WTC11 (cell line): ENCODE results near the gene KIDINS220. TPM values are rescaled to one million over a fixed set of nuclear protein-coding genes. Genes with fewer than 3 reads are reported as not detected.

Source experiments
- ATAC-seq: fragments of 200-7000 bp; cut with Tn5 transposase; 2 replicates; pipeline ENCODE4 v1.10.0; 2021; ENCODE audit warnings: mild to moderate bottlenecking, moderate library complexity
- CTCF ChIA-PET: fragments of 300-600 bp; sonication (Branson Sonifier 250); formaldehyde crosslinking; loops from one replicate; lab custom pipeline; 2021; ENCODE audit warnings: antibody characterized with exemption; lab: Charles Lee
- POLR2A ChIA-PET: fragments of 350-600 bp; sonication (Branson Sonifier 250); formaldehyde crosslinking; loops from one replicate; lab custom pipeline; 2021; ENCODE audit warnings: antibody characterized with exemption; lab: Charles Lee
- DNase-seq: peaks from one replicate; pipeline ENCODE4 v3.0.0; 2021; ENCODE audit warnings: low spot score
- H3K27ac Mint-ChIP-seq: 2 replicates; pipeline ENCODE4 v1.8.0; 2021; ENCODE audit warnings: mixed read lengths
- H3K27me3 Mint-ChIP-seq: 2 replicates; pipeline ENCODE4 v1.8.0; 2021; ENCODE audit warnings: low read depth, mild to moderate bottlenecking, moderate library complexity, mixed read lengths
- H3K36me3 Mint-ChIP-seq: 2 replicates; pipeline ENCODE4 v1.8.0; 2021; ENCODE audit warnings: mixed read lengths
- H3K4me1 Mint-ChIP-seq: 2 replicates; pipeline ENCODE4 v1.8.0; 2022; ENCODE audit warnings: mixed read lengths
- H3K4me3 Mint-ChIP-seq: 2 replicates; pipeline ENCODE4 v1.8.0; 2021; ENCODE audit warnings: mild to moderate bottlenecking, moderate library complexity, mixed read lengths
- H3K9me3 Mint-ChIP-seq: 2 replicates; pipeline ENCODE4 v1.8.0; 2021; ENCODE audit warnings: mixed read lengths
- MXD4 ChIP-seq: fragments of 250-450 bp; sonication (Bioruptor Pico); IDR thresholded peaks from 2 replicates; pipeline ENCODE4 v1.8.0; 2021; ENCODE audit warnings: mild to moderate bottlenecking, moderate library complexity, borderline replicate concordance
- NFYB ChIP-seq: sonication (generic); formaldehyde crosslinking; conservative IDR thresholded peaks from 2 replicates; pipeline ENCODE4 v1.8.0; 2022; ENCODE audit warnings: low read depth, missing genetic modification reagents
- NR3C1 ChIP-seq: sonication (generic); formaldehyde crosslinking; conservative IDR thresholded peaks from 2 replicates; pipeline ENCODE4 v1.8.1; 2023; ENCODE audit warnings: low read depth, mild to moderate bottlenecking, missing genetic modification reagents
- TP53 ChIP-seq: sonication (generic); formaldehyde crosslinking; IDR thresholded peaks from 2 replicates; pipeline ENCODE4 v1.8.1; 2023; ENCODE audit warnings: mild to moderate bottlenecking, missing genetic modification reagents
- USF1 ChIP-seq: sonication (generic); formaldehyde crosslinking; IDR thresholded peaks from 2 replicates; pipeline ENCODE4 v1.8.0; 2022; ENCODE audit warnings: mild to moderate bottlenecking, missing genetic modification reagents
- ZBTB21 ChIP-seq: sonication (generic); formaldehyde crosslinking; IDR thresholded peaks from 2 replicates; pipeline ENCODE4 v1.8.1; 2023; ENCODE audit warnings: mild to moderate bottlenecking, missing genetic modification reagents, borderline replicate concordance
- ZMAT4 ChIP-seq: fragments of 250-450 bp; sonication (Bioruptor Pico); IDR thresholded peaks from 2 replicates; pipeline ENCODE4 v1.9.0; 2021; ENCODE audit warnings: mild to moderate bottlenecking
- ZNF232 ChIP-seq: sonication (generic); formaldehyde crosslinking; IDR thresholded peaks from 2 replicates; pipeline ENCODE4 v1.8.0; 2022; ENCODE audit warnings: mild to moderate bottlenecking, missing genetic modification reagents
- ZNF317 ChIP-seq: sonication (generic); formaldehyde crosslinking; IDR thresholded peaks from 2 replicates; pipeline ENCODE4 v1.8.1; 2023; ENCODE audit warnings: low read depth, mild to moderate bottlenecking, moderate library complexity, missing genetic modification reagents, borderline replicate concordance
- ZNF416 ChIP-seq: fragments of 250-450 bp; sonication (Bioruptor Pico); IDR thresholded peaks from 2 replicates; pipeline ENCODE4 v1.9.0; 2021; ENCODE audit warnings: mild to moderate bottlenecking, inconsistent platforms
- ZNF532 ChIP-seq: fragments of 250-450 bp; sonication (Bioruptor Pico); IDR thresholded peaks from 2 replicates; pipeline ENCODE4 v1.9.0; 2021; ENCODE audit warnings: mild to moderate bottlenecking, borderline replicate concordance
- total RNA-seq: library from RNA; stranded (reverse); gene quantifications from 3 replicates; pipeline ENCODE4 v1.2.3, GENCODE V29; 2021
- TF ChIP-seq, protein P1 (sequence below): sonication (generic); formaldehyde crosslinking; IDR thresholded peaks from 2 replicates; pipeline ENCODE4 v1.8.1; 2023; ENCODE audit warnings: mild to moderate bottlenecking, missing genetic modification reagents
- TF ChIP-seq, protein P2 (sequence below): sonication (generic); formaldehyde crosslinking; IDR thresholded peaks from 2 replicates; pipeline ENCODE4 v1.8.0; 2023; ENCODE audit warnings: mild to moderate bottlenecking, missing genetic modification reagents
- TF ChIP-seq, protein P3 (sequence below): sonication (generic); formaldehyde crosslinking; conservative IDR thresholded peaks from 2 replicates; pipeline ENCODE4 v1.8.1; 2022; ENCODE audit warnings: mild to moderate bottlenecking, missing genetic modification reagents

Gene KIDINS220
- total RNA-seq, 1 experiment from 2014 or later: 23.9 TPM

GRCh38 chr2:8750221-8750620 is 87.2 kb downstream of the KIDINS220 start (continued):
- TF ChIP-seq ZNF532 (CRISPR knock-in tag) (no peak), NR3C1 (CRISPR knock-in tag) (no peak), USF1 (CRISPR knock-in tag) (no peak)
- TF ChIP-seq, protein P1, sequence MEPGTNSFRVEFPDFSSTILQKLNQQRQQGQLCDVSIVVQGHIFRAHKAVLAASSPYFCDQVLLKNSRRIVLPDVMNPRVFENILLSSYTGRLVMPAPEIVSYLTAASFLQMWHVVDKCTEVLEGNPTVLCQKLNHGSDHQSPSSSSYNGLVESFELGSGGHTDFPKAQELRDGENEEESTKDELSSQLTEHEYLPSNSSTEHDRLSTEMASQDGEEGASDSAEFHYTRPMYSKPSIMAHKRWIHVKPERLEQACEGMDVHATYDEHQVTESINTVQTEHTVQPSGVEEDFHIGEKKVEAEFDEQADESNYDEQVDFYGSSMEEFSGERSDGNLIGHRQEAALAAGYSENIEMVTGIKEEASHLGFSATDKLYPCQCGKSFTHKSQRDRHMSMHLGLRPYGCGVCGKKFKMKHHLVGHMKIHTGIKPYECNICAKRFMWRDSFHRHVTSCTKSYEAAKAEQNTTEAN (CRISPR knock-in tag): no peak
- TF ChIP-seq, protein P2, sequence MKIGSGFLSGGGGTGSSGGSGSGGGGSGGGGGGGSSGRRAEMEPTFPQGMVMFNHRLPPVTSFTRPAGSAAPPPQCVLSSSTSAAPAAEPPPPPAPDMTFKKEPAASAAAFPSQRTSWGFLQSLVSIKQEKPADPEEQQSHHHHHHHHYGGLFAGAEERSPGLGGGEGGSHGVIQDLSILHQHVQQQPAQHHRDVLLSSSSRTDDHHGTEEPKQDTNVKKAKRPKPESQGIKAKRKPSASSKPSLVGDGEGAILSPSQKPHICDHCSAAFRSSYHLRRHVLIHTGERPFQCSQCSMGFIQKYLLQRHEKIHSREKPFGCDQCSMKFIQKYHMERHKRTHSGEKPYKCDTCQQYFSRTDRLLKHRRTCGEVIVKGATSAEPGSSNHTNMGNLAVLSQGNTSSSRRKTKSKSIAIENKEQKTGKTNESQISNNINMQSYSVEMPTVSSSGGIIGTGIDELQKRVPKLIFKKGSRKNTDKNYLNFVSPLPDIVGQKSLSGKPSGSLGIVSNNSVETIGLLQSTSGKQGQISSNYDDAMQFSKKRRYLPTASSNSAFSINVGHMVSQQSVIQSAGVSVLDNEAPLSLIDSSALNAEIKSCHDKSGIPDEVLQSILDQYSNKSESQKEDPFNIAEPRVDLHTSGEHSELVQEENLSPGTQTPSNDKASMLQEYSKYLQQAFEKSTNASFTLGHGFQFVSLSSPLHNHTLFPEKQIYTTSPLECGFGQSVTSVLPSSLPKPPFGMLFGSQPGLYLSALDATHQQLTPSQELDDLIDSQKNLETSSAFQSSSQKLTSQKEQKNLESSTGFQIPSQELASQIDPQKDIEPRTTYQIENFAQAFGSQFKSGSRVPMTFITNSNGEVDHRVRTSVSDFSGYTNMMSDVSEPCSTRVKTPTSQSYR (CRISPR knock-in tag): no peak

- TF ChIP-seq ZMAT4 (CRISPR knock-in tag) (no peak), NFYB (CRISPR knock-in tag) (no peak), TP53 (CRISPR knock-in tag) (no peak), MXD4 (CRISPR knock-in tag) (no peak), ZBTB21 (CRISPR knock-in tag) (no peak), ZNF232 (CRISPR knock-in tag) (no peak), ZNF416 (CRISPR knock-in tag) (no peak), ZNF317 (CRISPR knock-in tag) (no peak)
- TF ChIP-seq, protein P3, sequence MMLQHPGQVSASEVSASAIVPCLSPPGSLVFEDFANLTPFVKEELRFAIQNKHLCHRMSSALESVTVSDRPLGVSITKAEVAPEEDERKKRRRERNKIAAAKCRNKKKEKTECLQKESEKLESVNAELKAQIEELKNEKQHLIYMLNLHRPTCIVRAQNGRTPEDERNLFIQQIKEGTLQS: no peak
- TF ChIP-seq, all 79 proteins: peak for 0
- H3K27ac Mint-ChIP-seq: no peak overlapping the region
- POLR2A ChIA-PET: no interaction called here
- CTCF ChIA-PET: interaction anchor here (1.0 to 2.9 kb wide), 2 partner anchors 9 to 50 kb away, joined by 3 to 10 read pairs; no protein-coding TSS in a partner anchor
- ATAC-seq (no peak), DNase-seq (no peak)
- no peaks in the 10 kb centered on the region for H3K36me3 Mint-ChIP-seq
- no peak overlapping the region for H3K4me3 Mint-ChIP-seq
- H3K9me3 Mint-ChIP-seq: no peaks in the 10 kb centered on the region
- H3K4me1 Mint-ChIP-seq: no peaks in the 10 kb centered on the region
- H3K27me3 Mint-ChIP-seq: no peaks in the 10 kb centered on the region
These were observed 94.2 kb downstream of the KIDINS220 start for GRCh38 chr2:8743261-8743660.
